ENCODE data around the gene GULP1.
"Not testable (repeated sequence)": the region's sequence is repeated elsewhere in the genome, so short reads cannot be mapped to it uniquely, and the experiment has no call there.

The GULP1 gene

GRCh38 chr2:188569431-188570165, 277.9 kb downstream of the GULP1 start:
- DNase-seq: no peak

- DNase-seq: no peak
These were observed 278.7 kb downstream of the GULP1 start for GRCh38 chr2:188570370-188570769.

DNA sequence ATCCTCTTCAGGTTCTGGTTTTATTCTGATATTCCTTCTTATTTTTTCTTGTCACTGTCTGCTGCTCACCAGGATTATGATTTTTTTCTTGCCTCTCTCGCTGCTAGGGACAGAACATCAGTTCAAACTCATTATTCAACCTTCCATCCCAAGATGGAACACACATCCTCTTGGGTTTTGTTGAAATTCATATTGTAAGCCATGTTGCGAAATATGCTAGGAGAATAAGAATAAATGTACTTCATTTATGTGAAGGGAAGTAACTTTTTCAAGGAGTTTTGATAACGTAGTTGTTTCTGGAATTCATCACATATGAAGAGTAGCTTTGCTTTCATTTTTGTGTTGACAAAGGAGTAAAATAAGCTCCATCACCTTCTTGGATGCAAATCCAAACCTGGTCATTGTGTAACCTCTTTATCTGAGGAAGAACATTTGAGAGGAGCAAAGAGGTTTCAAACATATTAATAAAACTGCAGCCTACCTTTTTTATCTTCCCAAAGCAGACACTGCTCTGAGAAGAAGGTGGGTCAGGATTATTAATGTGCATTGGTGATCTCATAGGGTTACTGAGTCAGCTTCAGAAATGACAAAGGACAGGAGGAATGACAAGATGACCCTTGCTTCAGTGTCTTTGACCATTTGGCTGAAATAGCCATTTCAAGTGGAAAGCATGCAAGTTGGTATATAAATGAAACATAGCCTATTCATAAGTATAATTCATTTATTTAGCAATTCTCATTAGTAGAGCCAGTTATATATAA, 280.0 kb downstream of the GULP1 start:
- DNase-seq: no peak

GRCh38 chr2:188572592-188572991, 280.9 kb downstream of the GULP1 start:
- no peak for DNase-seq

GRCh38 chr2:188573453-188573852, 281.8 kb downstream of the GULP1 start:
- DNase-seq: no peak

- no peak for DNase-seq
These were observed 284.3 kb downstream of the GULP1 start for GRCh38 chr2:188576006-188576405.

GRCh38 chr2:188576651-188577050, 285.0 kb downstream of the GULP1 start:
- DNase-seq: no peak

GRCh38 chr2:188577231-188577630, 285.6 kb downstream of the GULP1 start:
- no peak for DNase-seq

DNA sequence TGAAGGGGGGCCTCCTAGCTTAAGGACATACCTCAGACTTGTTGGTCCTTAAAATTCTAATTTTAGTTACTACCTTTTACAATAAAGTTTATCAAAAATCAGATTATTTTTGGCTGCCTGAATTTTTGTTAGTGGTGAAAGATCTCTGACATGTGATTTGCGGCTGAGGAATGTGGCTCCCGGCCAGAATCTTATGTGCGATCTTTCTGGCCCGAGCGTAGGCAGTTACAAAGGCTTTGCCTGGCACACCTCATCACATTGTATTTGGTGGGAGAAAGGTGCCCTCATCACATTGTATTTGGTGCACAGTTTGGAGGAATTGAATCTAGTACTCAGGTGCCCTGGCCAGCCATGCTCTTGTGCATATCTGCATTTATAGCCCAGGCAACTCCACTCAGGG, 289.1 kb downstream of the GULP1 start:
- no peak for DNase-seq

DNA sequence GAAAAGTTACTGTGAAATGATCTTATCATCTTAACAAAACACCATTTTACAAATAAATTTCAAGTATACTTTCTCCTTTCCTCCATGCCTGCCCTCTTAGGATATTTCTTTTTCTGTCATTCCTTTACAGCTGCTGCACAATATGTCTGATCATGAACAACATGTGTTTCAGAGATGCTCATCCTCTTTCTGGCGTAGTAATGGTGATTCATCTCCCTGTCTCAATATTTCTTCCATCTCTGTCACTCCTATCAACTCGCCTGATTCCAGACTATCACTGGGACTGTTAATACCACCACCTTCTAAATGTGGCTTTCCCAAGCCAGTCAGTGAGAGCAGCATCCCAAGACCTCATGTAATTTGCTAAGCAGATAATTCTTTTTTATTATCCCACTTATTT, 290.5 kb downstream of the GULP1 start:
- no peak for DNase-seq

GRCh38 chr2:188588235-188588634, 296.6 kb downstream of the GULP1 start:
- DNase-seq: no peak

GRCh38 chr2:188596054-188596453, 304.4 kb downstream of the GULP1 start:
- no peak for DNase-seq

- DNase-seq: no peak
These were observed 306.9 kb downstream of the GULP1 start for GRCh38 chr2:188598551-188598950.

DNA sequence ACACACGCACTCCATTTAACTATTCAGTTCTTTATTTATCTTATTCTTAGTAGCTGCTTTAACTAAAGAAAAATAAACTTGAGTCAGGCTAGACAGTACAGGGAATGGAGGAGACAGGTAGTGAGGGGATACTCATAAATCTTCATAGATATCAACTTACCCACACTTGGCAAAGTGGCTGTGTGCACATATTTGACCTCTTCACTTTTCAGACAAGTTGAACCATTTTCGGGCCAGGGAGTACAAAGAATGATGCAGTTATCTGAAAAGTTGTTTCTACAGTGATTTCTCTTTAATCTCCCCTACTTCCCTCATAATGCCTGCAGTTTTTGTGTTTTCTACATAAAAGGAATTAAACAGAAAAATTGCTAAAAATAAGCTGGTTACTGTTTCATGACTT, 307.5 kb downstream of the GULP1 start:
- DNase-seq: no peak

DNA sequence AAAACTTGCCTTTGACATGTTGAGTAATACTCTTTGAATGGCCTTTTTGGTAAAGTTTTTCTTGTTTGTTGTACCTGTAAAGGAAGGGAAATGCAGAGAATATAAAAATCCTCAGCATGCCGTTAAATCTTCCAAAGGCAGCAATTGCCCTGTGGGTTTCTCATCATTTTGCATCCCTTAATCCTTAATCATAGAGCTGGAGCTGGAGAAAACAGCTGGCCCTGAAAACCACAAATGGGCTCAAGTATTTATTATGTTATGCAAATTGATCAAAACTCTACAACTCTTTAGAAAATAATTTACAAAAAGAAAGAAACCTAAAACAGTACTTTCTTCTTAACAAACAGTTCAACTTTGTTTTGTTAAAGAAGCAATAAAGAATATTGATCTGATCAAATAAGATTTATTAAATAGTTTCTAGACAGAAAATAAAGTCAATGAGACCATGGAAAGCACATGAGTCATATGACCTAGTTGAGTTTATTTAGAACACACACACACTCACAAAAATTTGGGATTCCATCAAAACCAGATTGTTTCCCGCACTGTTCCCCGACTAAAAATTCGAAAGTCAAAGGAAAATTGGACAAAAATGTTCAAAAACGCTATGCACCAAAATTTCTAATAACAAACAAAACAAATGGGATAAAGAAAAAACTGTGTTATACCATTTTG, 309.0 kb downstream of the GULP1 start:
- no peak for DNase-seq

DNA sequence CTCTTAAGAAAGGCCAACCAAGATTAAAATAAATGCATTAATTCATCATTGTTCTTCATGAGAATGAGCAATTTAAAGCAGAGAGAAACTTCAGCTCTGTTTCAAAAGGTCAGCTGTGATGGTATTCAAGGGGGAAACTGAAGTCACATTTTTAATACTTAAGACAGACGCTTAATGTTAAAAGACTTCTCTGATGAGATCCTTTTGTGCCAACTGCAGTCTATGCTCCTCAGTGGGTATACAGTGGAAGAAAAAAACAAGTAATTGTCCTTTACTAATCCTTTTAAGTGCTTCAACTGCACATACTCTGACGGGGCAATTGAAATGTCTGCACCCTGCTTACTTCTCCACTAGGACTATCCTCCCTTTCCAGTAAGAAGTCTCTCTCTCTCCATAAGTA, 309.7 kb downstream of the GULP1 start:
- no peak for DNase-seq

DNA sequence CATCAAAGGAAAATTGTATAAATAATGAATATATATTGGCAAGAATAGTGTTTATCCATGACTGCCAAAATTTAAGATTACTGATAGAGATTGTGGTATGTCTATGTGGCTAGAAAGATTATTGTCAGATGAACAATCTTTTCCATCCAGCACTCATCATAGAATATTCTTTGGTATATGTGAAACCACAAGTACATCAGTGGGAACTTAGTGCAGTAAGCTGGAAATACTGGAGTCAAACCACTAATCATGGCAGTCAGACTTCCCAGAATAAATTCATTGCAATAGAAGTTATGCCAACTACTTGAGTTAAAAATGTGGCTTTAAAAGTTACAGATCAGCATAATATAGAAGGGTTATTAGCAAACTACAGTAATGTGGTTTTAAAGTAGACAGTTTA, 310.3 kb downstream of the GULP1 start:
- no peak for DNase-seq

GRCh38 chr2:188604579-188604978, 312.9 kb downstream of the GULP1 start:
- no peak for DNase-seq

- DNase-seq: not testable (repeated sequence)
These were observed 314.2 kb downstream of the GULP1 start for GRCh38 chr2:188605609-188606584.

DNA sequence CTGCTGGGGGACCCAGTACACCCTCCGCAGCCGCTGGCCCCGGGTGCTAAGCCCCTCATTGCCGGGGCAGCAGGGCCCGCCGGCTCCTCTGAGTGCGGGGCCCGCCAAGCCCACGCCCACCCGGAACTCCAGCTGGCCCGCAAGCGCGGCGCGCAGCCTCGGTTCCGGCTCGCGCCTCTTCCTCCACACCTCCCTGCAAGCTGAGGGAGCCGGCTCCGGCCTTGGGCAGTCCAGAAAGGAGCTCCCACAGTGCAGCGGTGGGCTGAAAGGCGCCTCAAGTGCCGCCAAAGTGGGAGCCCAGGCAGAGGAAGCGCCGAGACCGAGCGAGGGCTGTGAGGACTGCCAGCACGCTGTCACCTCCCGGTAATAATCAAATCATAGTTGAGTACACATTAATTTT, 314.9 kb downstream of the GULP1 start:
- not testable (repeated sequence) for DNase-seq

GRCh38 chr2:188607501-188607900, 315.8 kb downstream of the GULP1 start:
- DNase-seq: peak; percentile 1

DNA sequence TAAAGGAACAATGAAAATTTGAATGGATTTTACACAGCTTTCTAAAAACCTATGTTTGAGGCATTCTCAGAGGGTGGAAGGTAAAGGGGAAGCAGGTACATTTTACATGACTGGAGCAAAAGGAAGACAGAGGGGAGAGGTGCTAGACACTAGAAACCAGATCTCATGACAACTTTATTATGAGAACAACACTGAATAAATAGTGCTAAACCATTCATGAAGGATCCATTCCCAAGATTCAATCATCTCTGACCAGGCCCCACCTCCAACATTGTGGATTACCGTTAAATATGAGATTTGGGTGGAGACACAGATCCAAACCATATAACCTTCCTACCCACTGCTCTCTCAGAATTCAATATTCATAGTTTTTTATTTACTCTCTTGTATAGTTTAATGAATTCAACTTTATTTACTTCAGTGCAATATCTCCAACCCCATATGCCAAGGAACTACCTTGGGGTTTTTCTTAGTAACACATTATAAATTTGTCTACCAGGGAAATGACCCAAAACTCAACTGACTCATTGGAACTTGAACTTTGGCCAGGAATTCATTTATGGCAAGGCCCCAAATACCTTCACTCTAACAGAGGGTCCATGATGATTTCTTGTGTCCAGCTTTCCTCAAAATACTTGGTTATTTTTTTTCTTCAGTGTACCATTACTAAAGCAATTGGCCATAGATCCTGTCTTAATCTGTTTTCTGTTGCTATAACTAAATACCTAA, 317.8 kb downstream of the GULP1 start:
- no peak for DNase-seq

Data from stimulated activated CD4-positive, alpha-beta T cell treated with anti-CD3 and anti-CD28 coated beads, Interleukin-15, amount 100 ng/mL, for 24 hours (primary cell).